ENCODE data around the gene DIS3L2.

DIS3L2 gene

GRCh38 chr2:231996797-231997540, 35.5 kb downstream of the DIS3L2 start:
- Histone ChIP-seq H4K20me1 (ENCODE audit: insufficient read depth, low read length) (no peaks in the 10 kb centered on the region), H3K79me2 (ENCODE audit: insufficient read depth, low read length) (peaks cover 3% of the 10 kb centered on the region; the same call in 1 of the 2 replicates), H3F3A (ENCODE audit: insufficient read depth, low read length) (no peaks in the 10 kb centered on the region)

GRCh38 chr2:231998046-231998445, 36.5 kb downstream of the DIS3L2 start:
- TF ChIP-seq EZH2 (IDR thresholded peaks at IDR 0.05; ENCODE audit: borderline replicate concordance, low read length) (no peak), CTCF (IDR thresholded peaks at IDR 0.05; ENCODE audit: low read length) (no peak)
- no peak overlapping the region for H3K9ac ChIP-seq (ENCODE audit: low read length)
- H4K20me1 ChIP-seq (ENCODE audit: insufficient read depth, low read length): no peaks in the 10 kb centered on the region
- no peaks in the 10 kb centered on the region for H3K36me3 ChIP-seq (ENCODE audit: insufficient read depth, low read length)
- H3K9me3 ChIP-seq (ENCODE audit: low read length): no peaks in the 10 kb centered on the region
- no peak overlapping the region for H2AFZ ChIP-seq (ENCODE audit: low read length)
- no peaks in the 10 kb centered on the region for H3K9me2 ChIP-seq (ENCODE audit: low read depth, low read length)
- no peak overlapping the region for H3K4me3 ChIP-seq (ENCODE audit: low read depth, low read length, poor library complexity, severe bottlenecking)
- no peaks in the 10 kb centered on the region for H3F3A ChIP-seq (ENCODE audit: insufficient read depth, low read length)
- H3K27ac ChIP-seq (ENCODE audit: low read depth, low read length, poor library complexity, severe bottlenecking): no peak overlapping the region
- peaks cover 3% of the 10 kb centered on the region; the same call in 1 of the 2 replicates for H3K79me2 ChIP-seq (ENCODE audit: insufficient read depth, low read length)
- no peaks in the 10 kb centered on the region for H3K4me1 ChIP-seq (ENCODE audit: insufficient read depth, low read length, severe bottlenecking)
- no peak overlapping the region for H3K4me2 ChIP-seq (ENCODE audit: low read length)
- no peaks in the 10 kb centered on the region for H3K27me3 ChIP-seq (ENCODE audit: insufficient read depth, low read length)

More at GRCh38 chr2:231996797-231997540, 35.5 kb downstream of the DIS3L2 start:
- H3K9me3 ChIP-seq (ENCODE audit: low read length): no peaks in the 10 kb centered on the region
- no peaks in the 10 kb centered on the region for H3K9me2 ChIP-seq (ENCODE audit: low read depth, low read length)
- no peak overlapping the region for H2AFZ ChIP-seq (ENCODE audit: low read length)
- no peaks in the 10 kb centered on the region for H3K27me3 ChIP-seq (ENCODE audit: insufficient read depth, low read length)
- no peak for TF ChIP-seq CTCF (IDR thresholded peaks at IDR 0.05; ENCODE audit: low read length)
- no peak for TF ChIP-seq EZH2 (IDR thresholded peaks at IDR 0.05; ENCODE audit: borderline replicate concordance, low read length)
- H3K4me1 ChIP-seq (ENCODE audit: insufficient read depth, low read length, severe bottlenecking): no peaks in the 10 kb centered on the region
- H3K27ac ChIP-seq (ENCODE audit: low read depth, low read length, poor library complexity, severe bottlenecking): no peak overlapping the region
- no peak overlapping the region for H3K4me3 ChIP-seq (ENCODE audit: low read depth, low read length, poor library complexity, severe bottlenecking)
- no peak overlapping the region for H3K4me2 ChIP-seq (ENCODE audit: low read length)
- no peak overlapping the region for H3K9ac ChIP-seq (ENCODE audit: low read length)
- H3K36me3 ChIP-seq (ENCODE audit: insufficient read depth, low read length): no peaks in the 10 kb centered on the region

- no peak for TF ChIP-seq EZH2 (IDR thresholded peaks at IDR 0.05; ENCODE audit: borderline replicate concordance, low read length)
- TF ChIP-seq CTCF (IDR thresholded peaks at IDR 0.05; ENCODE audit: low read length): no peak
- no peak overlapping the region for H3K4me3 ChIP-seq (ENCODE audit: low read depth, low read length, poor library complexity, severe bottlenecking)
- H4K20me1 ChIP-seq (ENCODE audit: insufficient read depth, low read length): no peaks in the 10 kb centered on the region
- H3K9ac ChIP-seq (ENCODE audit: low read length): no peak overlapping the region
- no peak overlapping the region for H2AFZ ChIP-seq (ENCODE audit: low read length)
- H3K4me2 ChIP-seq (ENCODE audit: low read length): no peak overlapping the region
- no peaks in the 10 kb centered on the region for H3K4me1 ChIP-seq (ENCODE audit: insufficient read depth, low read length, severe bottlenecking)
- H3K27me3 ChIP-seq (ENCODE audit: insufficient read depth, low read length): no peaks in the 10 kb centered on the region
- H3F3A ChIP-seq (ENCODE audit: insufficient read depth, low read length): no peaks in the 10 kb centered on the region
- no peaks in the 10 kb centered on the region for H3K9me3 ChIP-seq (ENCODE audit: low read length)
- no peaks in the 10 kb centered on the region for H3K9me2 ChIP-seq (ENCODE audit: low read depth, low read length)
- no peaks in the 10 kb centered on the region for H3K36me3 ChIP-seq (ENCODE audit: insufficient read depth, low read length)
- H3K79me2 ChIP-seq (ENCODE audit: insufficient read depth, low read length): peaks cover 3% of the 10 kb centered on the region; the same call in 1 of the 2 replicates
- no peak overlapping the region for H3K27ac ChIP-seq (ENCODE audit: low read depth, low read length, poor library complexity, severe bottlenecking)
Measured at GRCh38 chr2:232000439-232000838, 38.9 kb downstream of the DIS3L2 start.

Data from OCI-LY1 (cell line).